Transverse colon (tissue), 4 donors: Measurements from ENCODE around the gene IZUMO1R. TPM values are rescaled to one million over a fixed set of nuclear protein-coding genes. Genes with fewer than 3 reads are reported as not detected.

Source experiments
- DNase-seq: peaks from one replicate; pipeline ENCODE4 v3.0.0-alpha.2; 2019
- H3K27ac ChIP-seq, 4 donors: fragments of 200-600 bp; sonication (generic); 2 replicates each; pipeline ENCODE4 v1.5.1; 2016 to 2018; ENCODE audit warnings: inconsistent platforms in 4 of 4
- H3K27me3 ChIP-seq: fragments of 200-600 bp; sonication (generic); 2 replicates; pipeline ENCODE4 v1.5.1; 2017; ENCODE audit warnings: inconsistent platforms
- H3K36me3 ChIP-seq, 4 donors: fragments of 200-600 bp; sonication (generic); 2 replicates each; pipeline ENCODE4 v1.5.1; 2017 to 2019; ENCODE audit warnings: inconsistent platforms in 4 of 4
- H3K4me1 ChIP-seq, 4 donors: fragments of 200-600 bp; sonication (generic); 2 replicates each; pipeline ENCODE4 v1.5.1; 2017 to 2020; ENCODE audit warnings: inconsistent platforms in 4 of 4
- H3K4me3 ChIP-seq, 4 donors: fragments of 200-600 bp; sonication (generic); 1 replicate in 1 of 4; 2 replicates in 3 of 4; pipeline versions ENCODE4 v1.5.1 to v1.6.1; 2017 to 2019; ENCODE audit warnings: inconsistent platforms in 4 of 4
- H3K9me3 ChIP-seq, 2 donors: fragments of 200-600 bp; sonication (generic); 2 replicates each; pipeline ENCODE4 v1.5.1; 2017 to 2019; ENCODE audit warnings: inconsistent platforms in 2 of 2
- EP300 ChIP-seq: sonication (generic); formaldehyde crosslinking; IDR thresholded peaks from one replicate; pipeline ENCODE4 v1.6.1; 2017; ENCODE audit warnings: antibody characterized with exemption, low read depth
- POLR2A ChIP-seq: fragments of 450-650 bp; IDR thresholded peaks from one replicate; pipeline ENCODE4 v1.6.1; 2016; ENCODE audit warnings: antibody characterized with exemption, mild to moderate bottlenecking, moderate library complexity
- POLR2AphosphoS5 ChIP-seq, 3 donors: sonication (generic); formaldehyde crosslinking; IDR thresholded peaks; one replicate each; pipeline ENCODE4 v1.6.1; 2016; ENCODE audit warnings: antibody characterized with exemption in 3 of 3
- WGBS, 2 donors: methylation state at CpG; one replicate each; pipeline ENCODE4 v1.1.5; 2018; ENCODE audit warnings: low coverage in 1 of 2; 5-methylcytosine and 5-hydroxymethylcytosine counted together
- in situ Hi-C, 4 donors: fragments of 200-750 bp; cut with MboI; loops; one replicate each; pipeline versions ENCODE4 v1.15.0 to v1.15.1; 2017; ENCODE audit warnings: low sequenced_read_pairs in 3 of 4, low pct_ligation_motif_present in 1 of 4, low pct_unique_long_range_greater_than_20kb in 1 of 4
- intact Hi-C: fragments of 100-400 bp; cut with DNase I; formaldehyde crosslinking; loops from one replicate; pipeline ENCODE4 v1.15.1; 2023; ENCODE audit warnings: low total_unique reads
- total RNA-seq, 4 donors: library from RNA; depleted of rRNA; stranded (reverse); fragments of >200 nt; gene quantifications; one replicate each; pipeline ENCODE4 v1.1.0, GENCODE V29; 2016
- TF ChIP-seq, protein P1 (sequence below), 5 experiments: fragments of 200-600 bp in 3 of 5; fragments of 450-650 bp in 2 of 5; sonication (generic) in 3 of 5; IDR thresholded peaks; 1 replicate in 2 of 5; 2 replicates in 3 of 5; pipeline ENCODE4 v1.5.1; 2016 to 2017; ENCODE audit warnings: antibody characterized with exemption in 5 of 5, inconsistent platforms in 3 of 5, mild to moderate bottlenecking in 2 of 5, moderate library complexity in 1 of 5

Gene IZUMO1R
- total RNA-seq, 4 donors from 2014 or later = not detected

DNA sequence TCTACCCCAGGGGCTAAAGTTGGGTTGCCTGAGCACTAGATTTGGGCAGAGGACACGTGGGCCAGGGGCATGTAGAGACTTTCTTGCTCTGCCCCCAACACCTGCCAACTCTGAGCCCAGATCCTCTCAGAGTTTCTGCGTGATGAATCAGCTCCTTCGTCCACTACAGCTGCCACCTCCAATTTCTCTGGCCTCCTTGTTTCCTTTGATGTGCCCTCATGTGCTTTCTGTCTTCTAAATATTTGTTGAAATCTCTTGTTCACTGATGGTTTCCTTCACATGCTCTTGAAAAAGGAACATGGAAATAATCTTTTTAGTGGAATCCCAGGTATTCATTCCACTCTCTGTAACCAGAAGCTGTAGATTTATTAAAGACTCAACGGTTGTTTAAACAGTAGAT, 8.0 kb downstream of the IZUMO1R start:
- Histone ChIP-seq H3K4me3 (no peak overlapping the region), H3K27ac (no peak overlapping the region), H3K27me3 (no peaks in the 10 kb centered on the region), H3K36me3 (no peaks in the 10 kb centered on the region), H3K4me1 (no peaks in the 10 kb centered on the region), H3K9me3 (no peaks in the 10 kb centered on the region)
- no peak for DNase-seq
- no peak for TF ChIP-seq POLR2A
- no peak for TF ChIP-seq POLR2AphosphoS5 (IDR thresholded peaks at IDR 0.05)
- TF ChIP-seq, protein P1, sequence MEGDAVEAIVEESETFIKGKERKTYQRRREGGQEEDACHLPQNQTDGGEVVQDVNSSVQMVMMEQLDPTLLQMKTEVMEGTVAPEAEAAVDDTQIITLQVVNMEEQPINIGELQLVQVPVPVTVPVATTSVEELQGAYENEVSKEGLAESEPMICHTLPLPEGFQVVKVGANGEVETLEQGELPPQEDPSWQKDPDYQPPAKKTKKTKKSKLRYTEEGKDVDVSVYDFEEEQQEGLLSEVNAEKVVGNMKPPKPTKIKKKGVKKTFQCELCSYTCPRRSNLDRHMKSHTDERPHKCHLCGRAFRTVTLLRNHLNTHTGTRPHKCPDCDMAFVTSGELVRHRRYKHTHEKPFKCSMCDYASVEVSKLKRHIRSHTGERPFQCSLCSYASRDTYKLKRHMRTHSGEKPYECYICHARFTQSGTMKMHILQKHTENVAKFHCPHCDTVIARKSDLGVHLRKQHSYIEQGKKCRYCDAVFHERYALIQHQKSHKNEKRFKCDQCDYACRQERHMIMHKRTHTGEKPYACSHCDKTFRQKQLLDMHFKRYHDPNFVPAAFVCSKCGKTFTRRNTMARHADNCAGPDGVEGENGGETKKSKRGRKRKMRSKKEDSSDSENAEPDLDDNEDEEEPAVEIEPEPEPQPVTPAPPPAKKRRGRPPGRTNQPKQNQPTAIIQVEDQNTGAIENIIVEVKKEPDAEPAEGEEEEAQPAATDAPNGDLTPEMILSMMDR (IDR thresholded peaks at IDR 0.05) = no peak
- no peak for TF ChIP-seq EP300
- WGBS, 2 donors = 52 to 56% methylated on average over 4 of the region's 4 CpGs
- in situ Hi-C loops (no loop called here), intact Hi-C loops (no loop called here)

DNA sequence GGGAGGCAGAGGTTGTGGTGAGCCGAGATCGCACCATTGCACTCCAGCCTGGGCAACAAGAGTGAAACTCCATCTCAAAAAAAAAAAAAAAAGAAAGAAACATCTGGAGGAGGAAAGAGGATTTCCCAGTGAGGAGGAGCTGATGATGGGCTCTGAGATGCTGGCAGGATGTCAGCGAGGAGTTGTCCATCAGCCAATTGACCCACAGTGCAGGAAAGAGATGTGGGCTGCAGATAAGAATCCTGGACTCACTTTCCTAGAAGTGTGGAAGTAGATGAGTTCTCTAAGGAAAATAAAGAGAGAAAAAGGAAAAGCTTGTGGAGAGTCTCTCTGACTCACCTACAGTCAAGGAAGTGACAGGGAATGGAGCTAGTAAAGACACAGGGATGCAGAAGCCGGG, 9.7 kb downstream of the IZUMO1R start:
- no peaks in the 10 kb centered on the region for H3K9me3 ChIP-seq
- TF ChIP-seq EP300 (no peak), POLR2A (no peak), POLR2AphosphoS5 (IDR thresholded peaks at IDR 0.05) (no peak)
- TF ChIP-seq, protein P1 (IDR thresholded peaks at IDR 0.05) = no peak
- H3K27me3 ChIP-seq = no peaks in the 10 kb centered on the region
- in situ Hi-C loops = no loop called here
- no peak overlapping the region for H3K27ac ChIP-seq
- H3K4me1 ChIP-seq = no peaks in the 10 kb centered on the region
- no peaks in the 10 kb centered on the region for H3K36me3 ChIP-seq
- intact Hi-C loops = no loop called here
- DNase-seq = no peak
- H3K4me3 ChIP-seq = no peak overlapping the region
- WGBS, 2 donors = 60 to 100% methylated on average over 1 to 4 of the region's 4 CpGs

DNA sequence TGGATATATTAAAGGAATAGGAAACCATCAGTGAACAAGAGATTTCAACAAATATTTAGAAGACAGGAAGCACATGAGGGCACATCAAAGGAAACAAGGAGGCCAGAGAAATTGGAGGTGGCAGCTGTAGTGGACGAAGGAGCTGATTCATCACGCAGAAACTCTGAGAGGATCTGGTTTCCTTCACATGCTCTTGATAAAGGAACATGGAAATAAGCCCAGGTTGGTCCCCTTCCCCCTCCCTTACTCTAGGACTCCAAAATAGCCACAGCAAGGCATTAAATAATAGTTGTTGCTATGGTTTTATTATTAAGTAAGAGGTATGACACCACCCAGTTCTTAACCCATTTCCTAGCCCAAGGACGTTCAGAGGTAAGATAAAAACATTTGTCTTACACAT, 11.3 kb downstream of the IZUMO1R start:
- no peak for DNase-seq
- Histone ChIP-seq H3K36me3 (no peaks in the 10 kb centered on the region), H3K4me1 (no peaks in the 10 kb centered on the region), H3K27me3 (no peaks in the 10 kb centered on the region), H3K4me3 (no peak overlapping the region), H3K9me3 (no peaks in the 10 kb centered on the region), H3K27ac (peak overlapping the region in 1 of 4 donors; percentile 24)
- TF ChIP-seq, protein P1 (IDR thresholded peaks at IDR 0.05) = no peak
- TF ChIP-seq POLR2A = no peak
- peak; percentile 11 to 67 (median 17) for TF ChIP-seq POLR2AphosphoS5 (IDR thresholded peaks at IDR 0.05)
- 29 to 50% methylated on average over 3 of the region's 3 CpGs for WGBS, 2 donors
- in situ Hi-C loops (no loop called here), intact Hi-C loops (no loop called here)

DNA sequence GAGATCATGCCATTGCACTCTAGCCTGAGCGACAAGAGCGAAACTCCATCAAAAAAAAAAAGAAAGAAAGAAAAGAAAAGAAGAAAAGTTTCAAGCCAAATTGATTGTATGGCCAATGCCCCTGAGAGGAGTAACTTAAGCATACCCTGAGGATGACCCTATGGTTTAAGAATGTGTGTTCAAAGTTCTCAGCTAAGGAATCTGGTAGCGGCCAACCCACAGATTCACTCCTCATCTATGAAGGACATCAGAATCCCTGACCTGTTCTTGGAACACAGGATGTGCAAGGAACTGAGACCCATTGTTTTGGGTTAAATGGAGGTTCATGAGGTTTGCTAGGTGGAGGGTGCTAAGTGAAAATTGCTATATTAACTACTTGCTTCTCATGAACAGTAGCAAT, 18.1 kb downstream of the IZUMO1R start:
- intact Hi-C loops (no loop called here), in situ Hi-C loops (loop anchor here in 1 of 4 donors (10.0 kb wide), 1 partner anchor 182 kb away; no protein-coding TSS in a partner anchor)
- Histone ChIP-seq H3K36me3 (no peaks in the 10 kb centered on the region), H3K9me3 (no peaks in the 10 kb centered on the region), H3K27me3 (no peaks in the 10 kb centered on the region), H3K4me1 (no peaks in the 10 kb centered on the region), H3K27ac (no peak overlapping the region), H3K4me3 (no peak overlapping the region)
- WGBS, 2 donors = 69% methylated on average over 3 of the region's 3 CpGs; no CpG with 5 or more reads in 1 of the 2 donors
- TF ChIP-seq, protein P1 (IDR thresholded peaks at IDR 0.05) = no peak
- TF ChIP-seq POLR2AphosphoS5 (IDR thresholded peaks at IDR 0.05) (no peak), EP300 (no peak), POLR2A (no peak)
- DNase-seq = no peak
